Measurements from ENCODE around the gene NACAD.

DNA sequence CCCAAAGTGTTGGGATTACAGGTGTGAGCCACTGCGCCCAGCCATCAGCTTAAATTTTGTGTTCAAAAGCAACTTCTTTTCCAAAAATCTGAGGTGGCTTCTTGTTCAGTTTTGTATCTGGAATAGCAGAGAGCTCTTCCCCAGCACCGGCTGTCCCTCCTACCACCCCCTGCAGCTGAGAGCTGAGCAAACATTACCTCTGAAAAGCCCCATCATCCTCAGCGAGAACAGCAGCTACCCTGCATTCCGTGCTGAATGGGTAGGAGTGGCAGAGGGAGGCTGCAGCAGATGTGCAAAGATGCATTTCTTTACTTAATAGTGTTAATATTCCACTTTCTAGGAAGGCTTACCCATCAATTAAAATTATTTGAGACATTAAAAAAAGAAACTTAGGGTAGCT is 56.9 kb downstream of the NACAD start:
- TF ChIP-seq, protein P1, sequence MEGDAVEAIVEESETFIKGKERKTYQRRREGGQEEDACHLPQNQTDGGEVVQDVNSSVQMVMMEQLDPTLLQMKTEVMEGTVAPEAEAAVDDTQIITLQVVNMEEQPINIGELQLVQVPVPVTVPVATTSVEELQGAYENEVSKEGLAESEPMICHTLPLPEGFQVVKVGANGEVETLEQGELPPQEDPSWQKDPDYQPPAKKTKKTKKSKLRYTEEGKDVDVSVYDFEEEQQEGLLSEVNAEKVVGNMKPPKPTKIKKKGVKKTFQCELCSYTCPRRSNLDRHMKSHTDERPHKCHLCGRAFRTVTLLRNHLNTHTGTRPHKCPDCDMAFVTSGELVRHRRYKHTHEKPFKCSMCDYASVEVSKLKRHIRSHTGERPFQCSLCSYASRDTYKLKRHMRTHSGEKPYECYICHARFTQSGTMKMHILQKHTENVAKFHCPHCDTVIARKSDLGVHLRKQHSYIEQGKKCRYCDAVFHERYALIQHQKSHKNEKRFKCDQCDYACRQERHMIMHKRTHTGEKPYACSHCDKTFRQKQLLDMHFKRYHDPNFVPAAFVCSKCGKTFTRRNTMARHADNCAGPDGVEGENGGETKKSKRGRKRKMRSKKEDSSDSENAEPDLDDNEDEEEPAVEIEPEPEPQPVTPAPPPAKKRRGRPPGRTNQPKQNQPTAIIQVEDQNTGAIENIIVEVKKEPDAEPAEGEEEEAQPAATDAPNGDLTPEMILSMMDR (IDR thresholded peaks at IDR 0.05; ENCODE audit: insufficient read depth, low read depth, low read length), result no peak
- no peak for TF ChIP-seq EZH2 (IDR thresholded peaks at IDR 0.05; ENCODE audit: insufficient read depth, low read length)

All from astrocyte (in vitro differentiated cells and primary cell).